Heart left ventricle (tissue), 16 donors: ENCODE results near the gene OLIG1. TPM values are rescaled to one million over a fixed set of nuclear protein-coding genes. Genes with fewer than 3 reads are reported as not detected.
A peak's percentile ranks its signal among the peaks of the same experiment; 100 is the strongest.

Source experiments
- ATAC-seq, 4 donors: fragments of 200-7000 bp; cut with Tn5 transposase; one replicate each; pipeline ENCODE4 v1.9.1; 2020 to 2022; ENCODE audit warnings: moderate library complexity in 4 of 4, mild to moderate bottlenecking in 3 of 4, moderate number of reproducible peaks in 1 of 4
- DNase-seq, 5 donors: peaks; one replicate each; pipeline ENCODE4 v3.0.0-alpha.2; 2020
- H3K27ac ChIP-seq, 12 donors: fragments of 200-600 bp; sonication (generic) in 4 of 12; one replicate each; pipeline versions ENCODE4 v1.5.0 to v1.8.0; 2016 to 2022; ENCODE audit warnings: mild to moderate bottlenecking in 2 of 12
- H3K27me3 ChIP-seq, 9 donors: fragments of 200-600 bp; sonication (generic) in 2 of 9; one replicate each; pipeline versions ENCODE4 v1.5.1 to v1.8.0; 2016 to 2022; ENCODE audit warnings: mild to moderate bottlenecking in 3 of 9
- H3K36me3 ChIP-seq, 9 donors: fragments of 200-600 bp; sonication (generic) in 2 of 9; one replicate each; pipeline versions ENCODE4 v1.5.0 to v1.8.0; 2018 to 2022; ENCODE audit warnings: mild to moderate bottlenecking in 2 of 9
- H3K4me1 ChIP-seq, 12 donors: fragments of 200-600 bp; sonication (generic) in 4 of 12; one replicate each; pipeline versions ENCODE4 v1.5.0 to v1.8.0; 2016 to 2022; ENCODE audit warnings: mild to moderate bottlenecking in 3 of 12
- H3K4me3 ChIP-seq, 12 donors: fragments of 200-600 bp; sonication (generic) in 4 of 12; one replicate each; pipeline versions ENCODE4 v1.5.0 to v1.8.0; 2017 to 2022; ENCODE audit warnings: mild to moderate bottlenecking in 9 of 12, moderate library complexity in 4 of 12
- H3K9me3 ChIP-seq, 12 donors: fragments of 200-600 bp; sonication (generic) in 4 of 12; one replicate each; pipeline versions ENCODE4 v1.5.0 to v1.8.0; 2016 to 2022; ENCODE audit warnings: mild to moderate bottlenecking in 1 of 12
- POLR2A ChIP-seq, 2 donors: fragments of 450-650 bp; IDR thresholded peaks; one replicate each; pipeline ENCODE4 v1.6.1; 2017; ENCODE audit warnings: antibody characterized with exemption in 2 of 2, mild to moderate bottlenecking in 2 of 2, moderate library complexity in 2 of 2
- WGBS, 4 donors: extraction: QIAGEN DNeasy Blood & Tissue Kit in 2 of 4; methylation state at CpG; one replicate each; pipeline versions ENCODE4 v1.1.5 to v1.1.7; 2013 to 2018; 5-methylcytosine and 5-hydroxymethylcytosine counted together
- intact Hi-C, 10 donors: fragments of 100-400 bp; cut with DNase I; formaldehyde crosslinking; loops; one replicate each; pipeline versions ENCODE4 v1.11.1 to v1.14.2; 2022
- long read RNA-seq, 3 donors: library from polyadenylated mRNA; unstranded; transcript quantifications; one replicate each; pipeline ENCODE4 v2.0.0, GENCODE V29; 2020 to 2021
- polyA plus RNA-seq, 2 donors: library from polyadenylated mRNA; stranded (reverse); fragments of 200-250 nt; gene quantifications; one replicate each; pipeline ENCODE4 v1.2.3, GENCODE V29; 2013
- total RNA-seq, 9 donors: library from RNA; depleted of rRNA in 2 of 9; stranded (reverse); fragments of >200 nt in 2 of 9; fragmentation: NEBNext Ultra II Directional in 3 of 9; extraction: Animal tissue kit (Norgen Biotek cat#: 25700) in 3 of 9; gene quantifications; one replicate each; pipeline versions ENCODE4 v1.1.0 to v1.2.4, GENCODE V29; 2016 to 2023
- TF ChIP-seq, protein P1 (sequence below), 12 donors: fragments of 200-600 bp; sonication (generic) in 4 of 12; IDR thresholded peaks; one replicate each; pipeline versions ENCODE4 v1.5.0 to v1.8.0; 2018 to 2022; ENCODE audit warnings: antibody characterized with exemption in 12 of 12, mild to moderate bottlenecking in 5 of 12
- donor health status: ischemic (EF 13 %, LVEDD 7.1; RV severe dilation, severe dysfunction).
- donor health status: healthy with polysubstance abuse.
- donor health status: DM: no; HTN: yes; CAD: no.
- donor health status: DM: no; HTN: no; CAD: no.
- donor health status: ischemic (EF 25% LVEDD 6.9; RV normal size, moderate dysfunction).
- donor health status: ischemic (EF 25% LVEDD 5.7; RV mildly dilated, moderate dysfunction).
- donor health status: healthy.
- donor health status: DM: yes; HTN: yes; CAD: no.
- donor health status: ischemic (EF 35%, LVEDD 5.7; RV mildly dilated, moderate dysfunction).
- donor health status: nonischemic (EF 11% LVEDD 7.7; RV severe dilation, severe dysfunction).
- donor health status: DM: yes; HTN: yes; CAD: no.
- donor health status: PGD.
- donor health status: ischemic (EF 29% LVEDD 5.4; RV normal size, mild dysfunction).
- donor health status: nonischemic (EF 23%, LVEDD 6.1; RV moderate dilation, normal function).

The OLIG1 gene, protein sequence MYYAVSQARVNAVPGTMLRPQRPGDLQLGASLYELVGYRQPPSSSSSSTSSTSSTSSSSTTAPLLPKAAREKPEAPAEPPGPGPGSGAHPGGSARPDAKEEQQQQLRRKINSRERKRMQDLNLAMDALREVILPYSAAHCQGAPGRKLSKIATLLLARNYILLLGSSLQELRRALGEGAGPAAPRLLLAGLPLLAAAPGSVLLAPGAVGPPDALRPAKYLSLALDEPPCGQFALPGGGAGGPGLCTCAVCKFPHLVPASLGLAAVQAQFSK
- total RNA-seq (under 1 TPM in 1 of 9 donors, not detected in 8; 0.67 TPM), polyA plus RNA-seq (under 1 TPM in 1 of 2 donors, not detected in 1; 0.11 TPM)
- long read RNA-seq, donor 1 = 0 reads
- long read RNA-seq, donor 2, partial matches to known transcripts = 0 of 1 reads
- long read RNA-seq, donor 2, other reads (novel, unspliced or antisense) = 0 of 1 reads
- long read RNA-seq, donor 3 = 0 reads

DNA sequence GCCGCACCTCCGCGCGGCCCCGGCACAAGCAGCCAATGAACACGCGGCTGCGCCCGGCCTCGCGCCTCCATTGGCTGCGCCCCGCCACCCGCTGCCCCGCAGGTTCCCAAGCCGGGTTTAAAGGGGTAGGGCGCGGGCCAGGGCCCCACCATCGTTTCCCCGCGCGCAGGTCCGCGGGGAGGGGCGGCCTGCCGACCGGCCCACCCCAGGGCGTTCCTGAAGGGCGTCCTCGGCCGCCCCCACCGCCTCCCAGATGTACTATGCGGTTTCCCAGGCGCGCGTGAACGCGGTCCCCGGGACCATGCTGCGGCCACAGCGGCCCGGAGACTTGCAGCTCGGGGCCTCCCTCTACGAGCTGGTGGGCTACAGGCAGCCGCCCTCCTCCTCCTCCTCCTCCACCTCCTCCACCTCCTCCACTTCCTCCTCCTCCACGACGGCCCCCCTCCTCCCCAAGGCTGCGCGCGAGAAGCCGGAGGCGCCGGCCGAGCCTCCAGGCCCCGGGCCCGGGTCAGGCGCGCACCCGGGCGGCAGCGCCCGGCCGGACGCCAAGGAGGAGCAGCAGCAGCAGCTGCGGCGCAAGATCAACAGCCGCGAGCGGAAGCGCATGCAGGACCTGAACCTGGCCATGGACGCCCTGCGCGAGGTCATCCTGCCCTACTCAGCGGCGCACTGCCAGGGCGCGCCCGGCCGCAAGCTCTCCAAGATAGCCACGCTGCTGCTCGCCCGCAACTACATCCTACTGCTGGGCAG lies at the start of gene OLIG1:
OLIG1 (plus strand) TSS at position 148 of the 750 bp plus-strand sequence; CDS start at position 254, 106 bp downstream.
- H3K27ac ChIP-seq = no peak within 1 kb of the TSS
- peaks cover 33 to 100% (median 87%) of the 10 kb centered on the region in 9 donors for H3K27me3 ChIP-seq
- WGBS, 4 donors = 0 to 1% (median 1%) methylated on average over 46 to 82 of the region's 82 CpGs
- peaks cover 0 to 9% (median 0%) of the 10 kb centered on the region in 12 donors for H3K9me3 ChIP-seq
- intact Hi-C loops = loop anchor here in 1 of 10 donors (5.0 kb wide), 1 partner anchor 43 kb away; the partner anchor contains the start of gene OLIG2
- peaks cover 0 to 36% (median 13%) of the 10 kb centered on the region in 12 donors for H3K4me1 ChIP-seq
- ATAC-seq (peak in 3 of 4 donors; percentile 80 to 94 (median 88)), DNase-seq (peak in 4 of 5 donors; percentile 42 to 84 (median 58))
- no peaks in the 10 kb centered on the region for H3K36me3 ChIP-seq
- TF ChIP-seq, protein P1, sequence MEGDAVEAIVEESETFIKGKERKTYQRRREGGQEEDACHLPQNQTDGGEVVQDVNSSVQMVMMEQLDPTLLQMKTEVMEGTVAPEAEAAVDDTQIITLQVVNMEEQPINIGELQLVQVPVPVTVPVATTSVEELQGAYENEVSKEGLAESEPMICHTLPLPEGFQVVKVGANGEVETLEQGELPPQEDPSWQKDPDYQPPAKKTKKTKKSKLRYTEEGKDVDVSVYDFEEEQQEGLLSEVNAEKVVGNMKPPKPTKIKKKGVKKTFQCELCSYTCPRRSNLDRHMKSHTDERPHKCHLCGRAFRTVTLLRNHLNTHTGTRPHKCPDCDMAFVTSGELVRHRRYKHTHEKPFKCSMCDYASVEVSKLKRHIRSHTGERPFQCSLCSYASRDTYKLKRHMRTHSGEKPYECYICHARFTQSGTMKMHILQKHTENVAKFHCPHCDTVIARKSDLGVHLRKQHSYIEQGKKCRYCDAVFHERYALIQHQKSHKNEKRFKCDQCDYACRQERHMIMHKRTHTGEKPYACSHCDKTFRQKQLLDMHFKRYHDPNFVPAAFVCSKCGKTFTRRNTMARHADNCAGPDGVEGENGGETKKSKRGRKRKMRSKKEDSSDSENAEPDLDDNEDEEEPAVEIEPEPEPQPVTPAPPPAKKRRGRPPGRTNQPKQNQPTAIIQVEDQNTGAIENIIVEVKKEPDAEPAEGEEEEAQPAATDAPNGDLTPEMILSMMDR (IDR thresholded peaks at IDR 0.05) = no peak
- H3K4me3 ChIP-seq = peak within 1 kb of the TSS; percentile 16 to 57 (median 42)

DNA sequence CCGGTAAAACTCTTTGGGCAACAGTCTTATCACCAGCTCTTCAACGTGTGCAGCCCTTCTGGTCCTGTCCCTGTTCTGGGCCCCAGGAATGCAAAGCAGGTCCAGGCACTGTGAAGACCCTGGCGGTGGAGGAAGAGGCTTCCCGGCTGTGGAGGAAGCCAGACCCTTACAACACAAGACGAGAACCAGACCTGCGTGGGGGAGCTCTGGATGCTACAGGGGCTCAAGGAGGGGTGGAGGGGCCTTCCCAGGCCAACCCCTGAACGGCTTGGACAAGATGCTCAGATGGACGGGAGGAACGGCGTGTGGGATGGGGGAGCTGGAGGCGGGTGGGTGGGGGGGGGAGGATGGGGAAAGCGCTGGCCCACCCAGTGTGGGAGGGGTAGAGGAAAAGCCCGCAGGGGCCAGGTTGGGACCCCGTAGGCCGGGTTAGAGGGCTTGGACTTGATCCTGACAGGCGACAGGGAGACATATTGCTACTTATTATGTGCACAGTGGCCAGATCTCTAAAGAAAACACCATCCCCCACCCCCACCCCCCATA lies 49.3 kb upstream of the OLIG1 start:
- intact Hi-C loops = no loop called here
- Histone ChIP-seq H3K9me3 (no peaks in the 10 kb centered on the region), H3K36me3 (no peaks in the 10 kb centered on the region), H3K4me3 (peak overlapping the region in 1 of 12 donors; percentile 45), H3K27ac (no peak overlapping the region), H3K27me3 (peaks cover 56 to 100% (median 89%) of the 10 kb centered on the region in 9 donors), H3K4me1 (peaks cover 0 to 48% (median 20%) of the 10 kb centered on the region in 12 donors)
- TF ChIP-seq, protein P1 (IDR thresholded peaks at IDR 0.05) = no peak
- no peak for TF ChIP-seq POLR2A (IDR thresholded peaks at IDR 0.05)
- DNase-seq (no peak), ATAC-seq (no peak)
- 2% methylated on average over 7 to 16 of the region's 16 CpGs for WGBS, 4 donors

DNA sequence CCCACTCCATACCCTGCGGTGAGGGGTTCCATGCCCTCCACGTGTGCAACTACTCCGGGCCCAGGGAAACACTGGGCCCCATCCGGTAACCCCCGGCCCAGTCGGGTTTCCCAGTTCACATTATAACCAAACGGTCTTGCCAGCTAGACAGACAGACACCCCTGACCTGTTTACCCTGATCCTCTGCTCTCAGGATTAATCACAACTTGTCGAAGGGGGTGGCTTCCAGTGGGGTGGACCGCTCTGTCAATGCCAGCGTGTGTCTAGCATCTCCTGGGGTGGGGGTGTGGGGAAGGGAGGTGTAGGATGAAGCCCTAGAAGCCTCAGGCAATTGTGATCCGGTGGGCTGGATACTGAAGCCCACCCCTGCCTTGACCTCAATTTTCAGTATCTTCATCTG lies 48.8 kb upstream of the OLIG1 start:
- no peaks in the 10 kb centered on the region for H3K36me3 ChIP-seq
- no peaks in the 10 kb centered on the region for H3K9me3 ChIP-seq
- DNase-seq (no peak), ATAC-seq (no peak)
- no peak overlapping the region for H3K27ac ChIP-seq
- WGBS, 4 donors = 10 to 27% (median 15%) methylated on average over 9 to 11 of the region's 11 CpGs
- no peak overlapping the region for H3K4me3 ChIP-seq
- peaks cover 0 to 54% (median 23%) of the 10 kb centered on the region in 12 donors for H3K4me1 ChIP-seq
- intact Hi-C loops = no loop called here
- TF ChIP-seq POLR2A (IDR thresholded peaks at IDR 0.05) = no peak
- TF ChIP-seq, protein P1 (IDR thresholded peaks at IDR 0.05) = no peak
- peaks cover 60 to 100% (median 89%) of the 10 kb centered on the region in 9 donors for H3K27me3 ChIP-seq
